Measurements from ENCODE around the gene ROR2.

The ROR2 gene

GRCh38 chr9:91716239-91716638 lies 233.8 kb downstream of the ROR2 start:
- no peak for DNase-seq (ENCODE audit: low spot score)

- DNase-seq (ENCODE audit: low spot score) = no peak
Measured at GRCh38 chr9:91714874-91715615, 235.0 kb downstream of the ROR2 start.

- no peak for DNase-seq (ENCODE audit: low spot score)
Measured at GRCh38 chr9:91714020-91714806, 235.8 kb downstream of the ROR2 start.

GRCh38 chr9:91712811-91713210 lies 237.2 kb downstream of the ROR2 start:
- DNase-seq (ENCODE audit: low spot score) = no peak

- no peak for DNase-seq (ENCODE audit: low spot score)
Measured at GRCh38 chr9:91711755-91712601, 238.1 kb downstream of the ROR2 start.

GRCh38 chr9:91710158-91710557 lies 239.9 kb downstream of the ROR2 start:
- no peak for DNase-seq (ENCODE audit: low spot score)

GRCh38 chr9:91705386-91705785 lies 244.6 kb downstream of the ROR2 start:
- DNase-seq (ENCODE audit: low spot score) = no peak

- no peak for DNase-seq (ENCODE audit: low spot score)
Measured at GRCh38 chr9:91700475-91700874, 249.6 kb downstream of the ROR2 start.

- DNase-seq (ENCODE audit: low spot score) = no peak
Measured at GRCh38 chr9:91698266-91698665, 251.8 kb downstream of the ROR2 start.

- DNase-seq (ENCODE audit: low spot score) = no peak
Measured at GRCh38 chr9:91697201-91697600, 252.8 kb downstream of the ROR2 start.

- DNase-seq (ENCODE audit: low spot score) = no peak
Measured at GRCh38 chr9:91694081-91694870, 255.8 kb downstream of the ROR2 start.

GRCh38 chr9:91693226-91693625 lies 256.8 kb downstream of the ROR2 start:
- no peak for DNase-seq (ENCODE audit: low spot score)

GRCh38 chr9:91690540-91691249 lies 259.3 kb downstream of the ROR2 start:
- no peak for DNase-seq (ENCODE audit: low spot score)

- no peak for DNase-seq (ENCODE audit: low spot score)
Measured at GRCh38 chr9:91689006-91689405, 261.0 kb downstream of the ROR2 start.

- DNase-seq (ENCODE audit: low spot score) = no peak
Measured at GRCh38 chr9:91683269-91683668, 266.8 kb downstream of the ROR2 start.

GRCh38 chr9:91682806-91683205 lies 267.2 kb downstream of the ROR2 start:
- DNase-seq (ENCODE audit: low spot score) = no peak

GRCh38 chr9:91681461-91682305 lies 268.3 kb downstream of the ROR2 start:
- peak; percentile 68 for DNase-seq (ENCODE audit: low spot score)

GRCh38 chr9:91680998-91681397 lies 269.0 kb downstream of the ROR2 start:
- no peak for DNase-seq (ENCODE audit: low spot score)

GRCh38 chr9:91680106-91680505 lies 269.9 kb downstream of the ROR2 start:
- DNase-seq (ENCODE audit: low spot score) = no peak

Measured in HuH-7 (cell line).